Stimulated activated CD8-positive, alpha-beta memory T cell treated with anti-CD3 and anti-CD28 coated beads, Interleukin-2, amount 100 ng/mL, for 48 hours (primary cell): ENCODE measurements around the gene AFAP1L1.
"Not testable (repeated sequence)": the region's sequence is repeated elsewhere in the genome, so short reads cannot be mapped to it uniquely, and the experiment has no call there.

Experiments
- DNase-seq, 2 donors: peaks; one replicate each; pipeline ENCODE4 v3.0.0-alpha.2; 2020; ENCODE audit warnings: low read depth in 2 of 2

Gene AFAP1L1

DNA sequence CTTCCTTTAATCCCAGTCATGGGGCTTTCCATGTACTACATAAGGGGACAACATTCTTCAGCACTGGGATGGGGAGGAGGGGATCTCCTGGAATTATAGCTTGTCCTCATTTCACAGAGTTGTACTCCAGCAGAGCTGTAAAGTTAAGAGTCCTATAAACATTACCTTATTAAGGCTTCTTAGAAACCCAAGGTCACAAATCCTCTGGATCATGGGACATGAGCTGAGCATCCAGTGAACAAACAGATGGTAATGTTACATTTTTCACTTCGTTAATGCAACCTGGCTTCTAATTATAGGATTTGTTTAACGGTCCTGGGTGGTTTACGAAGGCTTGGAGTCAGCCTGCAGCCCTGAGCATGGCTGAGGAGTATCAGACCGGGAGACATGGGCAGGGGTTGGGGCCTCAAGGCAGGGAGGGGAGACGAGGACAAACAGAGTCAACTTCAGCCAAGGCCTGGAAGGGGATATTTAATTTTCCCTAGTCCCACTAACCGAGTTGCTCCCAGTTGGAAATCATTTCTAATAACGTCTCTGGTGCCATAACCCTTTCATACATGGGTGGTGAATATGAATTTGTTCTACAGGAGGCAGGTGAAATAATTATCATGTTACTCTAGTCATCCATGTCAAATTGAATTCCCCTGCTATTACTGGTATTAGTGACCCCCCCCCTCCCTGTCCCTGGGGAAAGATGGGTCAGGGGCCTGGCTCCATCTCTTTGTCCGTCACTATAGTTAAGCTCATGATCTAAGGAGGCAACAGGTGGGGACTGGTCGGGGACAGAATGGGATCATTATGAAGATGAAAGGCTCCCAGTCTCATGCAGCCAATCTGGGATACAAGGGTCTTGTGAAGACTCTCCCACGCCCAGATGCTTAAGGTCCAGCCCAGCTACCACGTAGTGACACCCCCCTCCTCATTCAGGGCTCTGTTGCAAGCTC, 118.2 kb downstream of the AFAP1L1 start:
- DNase-seq = no peak

DNA sequence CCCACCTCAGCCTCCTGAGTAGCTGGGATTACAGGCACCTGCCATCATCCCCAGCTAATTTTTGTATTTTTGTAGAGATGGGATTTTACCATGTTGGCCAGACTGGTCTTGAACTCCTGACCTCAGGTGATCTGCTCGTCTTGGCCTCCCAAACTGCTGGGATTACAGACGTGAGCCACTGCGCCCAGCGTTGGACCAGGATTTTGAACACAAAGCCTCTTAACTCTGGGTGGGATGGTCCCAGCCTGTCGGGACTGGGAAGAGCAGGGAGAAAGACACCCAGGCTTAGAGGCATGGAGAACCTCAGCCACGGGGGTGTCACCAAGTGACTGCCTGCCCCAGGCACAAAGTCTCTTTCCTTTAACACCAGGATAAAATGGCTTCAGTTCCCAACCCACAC, 119.4 kb downstream of the AFAP1L1 start:
- DNase-seq = not testable (repeated sequence)
